NCI-H187 treated with DMSO at 0.1 percent for 48 hours (cell line): ENCODE results near the gene DBX1.
A peak's percentile ranks its signal among the peaks of the same experiment; 100 is the strongest.

ENCODE experiments used
- DNase-seq: peaks from one replicate; lab custom pipeline; 2025; lab: John Stamatoyannopoulos, UW

DBX1 gene

GRCh38 chr11:20120134-20120925, 39.9 kb downstream of the DBX1 start:
- DNase-seq = no peak

GRCh38 chr11:20119315-20119714, 41.0 kb downstream of the DBX1 start:
- no peak for DNase-seq

GRCh38 chr11:20118209-20118608, 42.1 kb downstream of the DBX1 start:
- DNase-seq = no peak

- no peak for DNase-seq
Observed at GRCh38 chr11:20117291-20117690, 43.0 kb downstream of the DBX1 start.

GRCh38 chr11:20116825-20117224, 43.5 kb downstream of the DBX1 start:
- no peak for DNase-seq

- DNase-seq = no peak
Observed at GRCh38 chr11:20114588-20114987, 45.7 kb downstream of the DBX1 start.

- no peak for DNase-seq
Observed at GRCh38 chr11:20113149-20113438, 47.2 kb downstream of the DBX1 start.

GRCh38 chr11:20112291-20113148, 47.8 kb downstream of the DBX1 start:
- DNase-seq = no peak

GRCh38 chr11:20111871-20112270, 48.4 kb downstream of the DBX1 start:
- DNase-seq = no peak

GRCh38 chr11:20110908-20111669, 49.2 kb downstream of the DBX1 start:
- DNase-seq = peak; percentile 47

- DNase-seq = no peak
Observed at GRCh38 chr11:20109731-20110445, 50.4 kb downstream of the DBX1 start.
